NCI-H146 (cell line): ENCODE measurements around the gene AKT3.
"Not testable (repeated sequence)": the region's sequence is repeated elsewhere in the genome, so short reads cannot be mapped to it uniquely, and the experiment has no call there.

Experiments used
- DNase-seq: peaks from one replicate; lab custom pipeline; 2025; lab: John Stamatoyannopoulos, UW

AKT3 gene

DNA sequence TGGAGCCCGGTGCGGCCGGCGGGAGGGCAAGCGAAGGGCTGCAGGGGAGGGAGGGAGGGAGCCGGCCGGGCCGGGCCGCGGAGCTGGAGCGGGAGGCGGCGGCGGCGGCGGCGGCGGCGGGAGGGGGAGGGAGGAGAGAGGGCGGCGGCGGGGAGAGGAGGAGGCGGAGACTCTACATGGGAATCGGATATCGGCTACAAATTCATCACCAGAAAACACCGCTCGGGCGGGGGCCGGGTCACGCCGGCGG is at the start of gene AKT3:
Gene AKT3 (minus strand): TSS at position 42 of the 250 bp plus-strand sequence. CDS start 7,073 bp downstream, outside the sequence.
- DNase-seq, result peak; percentile 95

- no peak for DNase-seq
These were observed 48.2 kb upstream of the AKT3 start for GRCh38 chr1:243898278-243898677.

GRCh38 chr1:243896313-243896712 is 46.3 kb upstream of the AKT3 start:
- DNase-seq, result no peak

GRCh38 chr1:243892456-243892855 is 42.4 kb upstream of the AKT3 start:
- DNase-seq, result no peak

DNA sequence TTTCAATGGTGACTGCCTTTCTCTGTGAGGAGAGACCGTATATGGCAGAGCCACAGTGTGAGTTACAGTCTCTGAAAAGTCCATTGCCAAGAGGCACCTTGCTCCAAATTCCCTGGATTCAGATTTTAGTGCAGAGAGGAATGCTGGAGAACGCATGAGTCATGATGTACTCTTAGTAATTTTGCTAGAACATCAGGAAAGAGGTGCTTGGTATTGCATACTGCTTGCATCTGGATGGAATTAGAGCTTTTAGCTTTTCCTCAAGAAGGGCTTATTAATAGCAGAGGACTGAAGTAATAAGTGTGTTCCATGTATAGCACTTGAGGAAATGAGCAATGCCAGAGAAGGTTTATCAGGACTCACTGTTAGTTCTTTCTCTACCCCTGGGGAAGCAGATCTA is 40.5 kb upstream of the AKT3 start:
- DNase-seq, result no peak

- DNase-seq, result no peak
These were observed 35.8 kb upstream of the AKT3 start for GRCh38 chr1:243885806-243886205.

DNA sequence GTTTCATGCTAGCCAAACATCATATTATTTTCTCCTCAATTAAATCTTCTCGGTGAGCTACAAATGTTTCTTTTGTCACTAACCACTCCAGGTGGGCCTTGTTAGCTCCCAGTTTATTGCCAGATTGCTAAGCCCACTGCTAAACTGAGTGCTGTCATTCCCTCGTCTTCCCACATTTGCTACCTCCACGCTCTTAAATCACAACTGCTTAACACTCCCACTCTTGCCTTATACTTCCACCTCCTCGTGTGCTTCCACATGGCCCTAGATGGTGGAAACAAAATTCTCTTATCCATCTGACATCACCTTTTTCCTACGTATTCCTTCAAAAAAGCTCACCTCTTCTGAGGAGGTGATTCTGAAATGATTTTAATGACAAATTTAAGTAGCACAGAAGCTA is 34.6 kb upstream of the AKT3 start:
- no peak for DNase-seq

DNA sequence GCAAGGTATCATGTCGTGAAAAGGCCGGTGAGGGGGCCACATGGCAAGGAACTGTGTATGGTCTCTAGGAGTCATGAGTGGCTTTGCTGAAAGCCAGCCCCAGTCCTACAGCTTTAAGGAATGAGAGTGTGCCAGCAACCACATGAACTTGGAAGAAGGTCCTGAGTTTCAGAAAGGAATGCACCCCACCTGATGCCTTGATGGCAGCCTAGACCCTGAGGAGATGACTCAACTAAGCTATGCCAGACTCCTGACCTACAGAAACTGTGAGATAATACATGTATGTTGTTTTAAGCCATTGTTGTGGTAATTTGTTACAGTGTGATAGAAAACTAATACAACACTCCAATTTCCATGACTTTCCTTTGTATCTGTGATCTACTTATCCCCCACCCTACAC is 33.5 kb upstream of the AKT3 start:
- no peak for DNase-seq

- DNase-seq, result no peak
These were observed 32.2 kb upstream of the AKT3 start for GRCh38 chr1:243882276-243882675.

DNA sequence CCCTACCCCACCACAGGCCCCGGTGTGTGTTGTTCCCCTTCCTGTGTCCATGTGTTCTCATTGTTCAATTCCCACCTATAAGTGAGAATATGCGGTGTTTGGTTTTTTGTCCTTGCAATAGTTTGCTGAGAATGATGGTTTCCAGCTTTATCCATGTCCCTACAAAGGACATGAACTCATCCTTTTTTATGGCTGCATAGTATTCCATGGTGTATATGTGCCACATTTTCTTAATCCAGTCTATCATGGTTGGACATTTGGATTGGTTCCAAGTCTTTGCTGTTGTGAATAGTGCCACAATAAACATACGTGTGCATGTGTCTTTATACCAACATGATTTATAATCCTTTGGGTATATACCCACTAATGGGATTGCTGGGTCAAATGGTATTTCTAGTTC is 27.0 kb upstream of the AKT3 start:
- not testable (repeated sequence) for DNase-seq

GRCh38 chr1:243855616-243856318 is 5.7 kb upstream of the AKT3 start:
- no peak for DNase-seq

DNA sequence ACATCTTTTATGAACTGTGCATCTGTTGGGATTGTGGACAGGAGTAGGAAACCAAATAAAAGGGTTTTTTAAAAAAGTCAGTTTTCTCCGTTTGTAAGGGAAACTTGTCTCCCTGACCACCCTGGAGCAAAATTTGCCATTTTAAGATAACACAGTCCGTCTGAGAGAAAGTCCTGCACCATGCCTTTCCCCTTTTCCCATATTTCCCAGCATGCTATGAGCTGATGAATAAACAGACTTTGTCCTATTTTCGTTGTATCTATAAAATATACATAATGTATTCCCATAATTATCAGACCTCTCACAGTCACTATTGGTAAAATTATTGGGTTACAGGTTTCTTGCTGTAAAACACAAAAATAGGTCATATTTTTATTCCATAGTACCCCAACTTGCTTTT is 1.7 kb upstream of the AKT3 start:
- peak; percentile 7 for DNase-seq

- peak; percentile 47 for DNase-seq
These were observed 1.3 kb upstream of the AKT3 start for GRCh38 chr1:243851257-243851756.

GRCh38 chr1:243850452-243851256 is 611 bp upstream of the AKT3 start:
- DNase-seq, result peak; percentile 95

DNA sequence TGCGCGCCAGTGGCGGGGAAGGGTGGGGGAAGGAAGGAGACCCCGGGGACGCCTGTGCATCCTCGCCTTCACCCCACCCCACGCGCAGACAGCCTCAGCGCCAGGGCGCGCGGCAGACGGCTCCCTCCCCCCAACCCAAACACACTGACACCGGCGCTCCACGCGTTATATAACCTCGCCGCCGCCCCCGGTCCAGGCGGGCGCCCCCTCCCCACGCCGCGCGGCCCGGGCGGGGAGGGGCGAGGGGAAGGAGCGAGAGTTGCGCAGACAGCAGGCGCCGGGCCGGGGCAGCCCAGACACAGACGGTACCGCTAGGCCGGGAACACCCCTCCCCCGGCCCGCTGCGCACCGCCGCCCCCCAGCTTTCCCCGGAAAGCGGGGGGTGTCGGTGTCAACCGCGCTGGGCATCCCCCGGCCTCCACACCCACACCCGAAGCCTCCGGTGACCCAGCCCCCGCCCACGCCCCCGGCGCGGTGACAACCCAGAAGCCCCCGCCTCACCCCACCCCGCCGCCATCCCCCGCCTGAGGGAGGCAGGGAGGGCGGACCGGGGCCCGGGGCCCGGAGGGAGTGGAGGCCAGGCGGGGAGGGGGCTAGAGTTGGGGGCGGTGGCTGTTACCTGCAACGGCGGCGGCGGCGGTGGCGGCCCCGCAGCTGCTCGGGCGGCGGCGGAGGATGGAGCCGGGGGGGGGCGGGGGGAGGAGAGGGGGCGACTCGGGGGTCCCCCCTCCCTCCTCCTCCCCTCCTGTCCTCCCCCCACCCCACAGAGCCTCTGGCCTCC is 432 bp downstream of the AKT3 start:
- peak; percentile 76 for DNase-seq

DNA sequence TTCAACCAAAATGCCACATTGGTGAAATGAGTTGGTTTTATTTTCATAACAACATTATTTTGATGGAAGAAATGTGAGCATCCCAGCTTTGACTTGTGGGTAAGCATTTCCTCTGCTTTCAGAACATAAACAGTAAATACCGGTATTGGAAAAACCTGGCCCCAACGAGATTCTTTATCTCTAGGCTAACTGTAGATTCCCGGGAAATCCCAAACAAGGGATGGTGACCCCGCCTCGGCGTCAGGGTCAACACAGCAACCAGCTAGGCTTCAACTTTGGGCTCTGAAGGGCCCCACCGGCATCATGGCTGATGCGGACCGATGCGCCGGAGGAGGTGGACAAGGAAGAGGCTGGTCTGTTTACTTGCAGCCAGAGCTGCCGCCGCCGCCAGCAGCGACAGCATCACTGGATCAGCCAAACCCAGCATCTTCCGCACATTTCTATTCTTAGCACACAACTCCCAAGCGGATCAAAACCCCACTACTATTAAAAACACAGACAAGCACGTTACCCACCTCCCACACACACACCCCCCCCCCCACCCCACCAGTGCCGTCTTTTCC is 1.1 kb downstream of the AKT3 start:
- DNase-seq, result peak; percentile 84

- no peak for DNase-seq
These were observed 1.7 kb downstream of the AKT3 start for GRCh38 chr1:243848165-243848857.

DNA sequence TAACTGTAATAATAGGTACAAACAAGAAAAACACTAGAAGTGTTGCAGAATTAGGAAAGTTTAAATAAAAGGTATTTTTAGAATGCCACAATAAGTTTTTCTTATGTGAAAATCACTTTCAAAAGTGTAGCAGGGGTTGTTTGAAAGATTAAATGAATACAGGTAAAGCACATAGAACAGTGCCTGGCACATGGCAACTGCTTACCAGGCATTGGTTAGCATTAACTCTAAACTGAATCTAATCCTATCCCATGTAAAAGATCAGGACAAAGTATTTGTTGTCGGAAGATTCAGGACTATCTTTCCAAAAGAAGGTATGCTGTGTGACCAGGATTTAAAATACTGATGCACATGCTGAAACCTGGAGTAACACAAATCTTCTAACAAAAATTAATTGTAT is 3.3 kb downstream of the AKT3 start:
- no peak for DNase-seq

GRCh38 chr1:243845888-243846287 is 4.2 kb downstream of the AKT3 start:
- no peak for DNase-seq

GRCh38 chr1:243844186-243844585 is 5.9 kb downstream of the AKT3 start:
- no peak for DNase-seq

- no peak for DNase-seq
These were observed 7.0 kb downstream of the AKT3 start for GRCh38 chr1:243842978-243843511.

- DNase-seq, result no peak
These were observed 7.9 kb downstream of the AKT3 start for GRCh38 chr1:243842161-243842560.
